Testis (tissue), 2 donors: Measurements from ENCODE around the gene MMS19.

Source experiments
- CTCF ChIP-seq, 3 experiments: fragments of 450-650 bp in 2 of 3; fragments of 200-600 bp in 1 of 3; sonication (generic) in 1 of 3; IDR thresholded peaks; one replicate each; pipeline ENCODE4 v1.5.1; 2016 to 2019; ENCODE audit warnings: antibody characterized with exemption in 3 of 3, mild to moderate bottlenecking in 2 of 3, moderate library complexity in 1 of 3
- POLR2A ChIP-seq: fragments of 450-650 bp; IDR thresholded peaks from one replicate; pipeline ENCODE4 v1.6.1; 2017; ENCODE audit warnings: antibody characterized with exemption, mild to moderate bottlenecking, moderate library complexity

GRCh38 chr10:97502916-97503315 is 4.7 kb upstream of the MMS19 start:
- TF ChIP-seq CTCF (IDR thresholded peaks at IDR 0.05) = no peak
- no peak for TF ChIP-seq POLR2A
